Vagina (tissue), 2 donors: ENCODE data around the gene SBDS. TPM values are rescaled to one million over a fixed set of nuclear protein-coding genes. Genes with fewer than 3 reads are reported as not detected.

ENCODE experiments used
- DNase-seq, 2 donors: peaks; one replicate each; pipeline ENCODE4 v3.0.0-alpha.2; 2017; ENCODE audit errors: extremely low spot score in 2 of 2
- H3K27ac ChIP-seq: fragments of 200-600 bp; sonication (generic); one replicate; pipeline ENCODE4 v1.5.1; 2019
- H3K27me3 ChIP-seq: fragments of 200-600 bp; sonication (generic); one replicate; pipeline ENCODE4 v1.5.1; 2019
- H3K36me3 ChIP-seq, 2 donors: fragments of 200-600 bp; sonication (generic); one replicate each; pipeline ENCODE4 v1.5.1; 2017 to 2019
- H3K4me1 ChIP-seq: fragments of 200-600 bp; sonication (generic); one replicate; pipeline ENCODE4 v1.5.1; 2019
- H3K4me3 ChIP-seq, 2 donors: fragments of 200-600 bp; sonication (generic); 1 replicate in 1 of 2; 2 replicates in 1 of 2; pipeline ENCODE4 v1.5.1; 2016 to 2019
- H3K9me3 ChIP-seq: fragments of 200-600 bp; sonication (generic); one replicate; pipeline ENCODE4 v1.5.1; 2019
- CTCF ChIP-seq, 3 experiments: fragments of 450-650 bp in 2 of 3; fragments of 200-600 bp in 1 of 3; sonication (generic) in 1 of 3; IDR thresholded peaks; one replicate each; pipeline ENCODE4 v1.5.1; 2017 to 2019; ENCODE audit warnings: antibody characterized with exemption in 3 of 3, mild to moderate bottlenecking in 2 of 3, moderate library complexity in 2 of 3
- POLR2A ChIP-seq, 2 donors: fragments of 450-650 bp; IDR thresholded peaks; one replicate each; pipeline ENCODE4 v1.6.1; 2017; ENCODE audit warnings: antibody characterized with exemption in 2 of 2, mild to moderate bottlenecking in 2 of 2, moderate library complexity in 2 of 2
- POLR2AphosphoS5 ChIP-seq, 2 donors: sonication (generic); formaldehyde crosslinking; IDR thresholded peaks; one replicate each; pipeline ENCODE4 v1.9.0; 2017; ENCODE audit warnings: antibody characterized with exemption in 2 of 2, mild to moderate bottlenecking in 2 of 2, low read depth in 1 of 2; ENCODE audit not compliant: insufficient read depth in 1 of 2
- intact Hi-C: fragments of 100-400 bp; cut with DNase I; formaldehyde crosslinking; loops from one replicate; pipeline ENCODE4 v1.15.1; 2023
- total RNA-seq: library from RNA; depleted of rRNA; stranded (reverse); fragments of >200 nt; gene quantifications from one replicate; pipeline ENCODE4 v1.2.3, GENCODE V29; 2016

The SBDS gene
- total RNA-seq, 1 donor from 2014 or later = 79.8 TPM

- no peak for TF ChIP-seq POLR2A (IDR thresholded peaks at IDR 0.05)
- TF ChIP-seq CTCF (IDR thresholded peaks at IDR 0.05) = no peak
- TF ChIP-seq POLR2AphosphoS5 (IDR thresholded peaks at IDR 0.05; ENCODE audit: insufficient read depth in 1 of 2, low read depth in 1 of 2) = no peak
- DNase-seq = no peak
- no peaks in the 10 kb centered on the region for H3K4me1 ChIP-seq
- H3K27ac ChIP-seq = no peak overlapping the region
- intact Hi-C loops = no loop called here
- no peaks in the 10 kb centered on the region for H3K9me3 ChIP-seq
- H3K4me3 ChIP-seq = no peak overlapping the region
- H3K27me3 ChIP-seq = no peaks in the 10 kb centered on the region
- peaks cover 0 to 81% of the 10 kb centered on the region in 2 donors for H3K36me3 ChIP-seq
Observed at GRCh38 chr7:66952343-66953043, 42.9 kb downstream of the SBDS start.

GRCh38 chr7:66950763-66951162 is 44.6 kb downstream of the SBDS start:
- Histone ChIP-seq H3K36me3 (peaks cover 0 to 72% of the 10 kb centered on the region in 2 donors), H3K27ac (no peak overlapping the region), H3K27me3 (no peaks in the 10 kb centered on the region), H3K4me1 (no peaks in the 10 kb centered on the region), H3K9me3 (no peaks in the 10 kb centered on the region), H3K4me3 (no peak overlapping the region)
- no peak for DNase-seq
- intact Hi-C loops = no loop called here
- no peak for TF ChIP-seq POLR2A (IDR thresholded peaks at IDR 0.05)
- no peak for TF ChIP-seq CTCF (IDR thresholded peaks at IDR 0.05)
- no peak for TF ChIP-seq POLR2AphosphoS5 (IDR thresholded peaks at IDR 0.05; ENCODE audit: insufficient read depth in 1 of 2, low read depth in 1 of 2)

- intact Hi-C loops = no loop called here
Observed at GRCh38 chr7:66950311-66950710, 45.1 kb downstream of the SBDS start.

GRCh38 chr7:66948480-66949109 is 46.8 kb downstream of the SBDS start:
- Histone ChIP-seq H3K27ac (no peak overlapping the region), H3K4me3 (no peak overlapping the region), H3K9me3 (no peaks in the 10 kb centered on the region), H3K27me3 (no peaks in the 10 kb centered on the region), H3K36me3 (peaks cover 0 to 66% of the 10 kb centered on the region in 2 donors), H3K4me1 (no peaks in the 10 kb centered on the region)
- intact Hi-C loops = no loop called here
- DNase-seq = no peak
- no peak for TF ChIP-seq CTCF (IDR thresholded peaks at IDR 0.05)
- no peak for TF ChIP-seq POLR2AphosphoS5 (IDR thresholded peaks at IDR 0.05; ENCODE audit: insufficient read depth in 1 of 2, low read depth in 1 of 2)
- TF ChIP-seq POLR2A (IDR thresholded peaks at IDR 0.05) = no peak

More at GRCh38 chr7:66950311-66950710, 45.1 kb downstream of the SBDS start:
- Histone ChIP-seq H3K27ac (no peak overlapping the region), H3K4me3 (no peak overlapping the region), H3K9me3 (no peaks in the 10 kb centered on the region), H3K4me1 (no peaks in the 10 kb centered on the region), H3K27me3 (no peaks in the 10 kb centered on the region), H3K36me3 (peaks cover 0 to 72% of the 10 kb centered on the region in 2 donors)
- no peak for TF ChIP-seq POLR2AphosphoS5 (IDR thresholded peaks at IDR 0.05; ENCODE audit: insufficient read depth in 1 of 2, low read depth in 1 of 2)
- no peak for TF ChIP-seq POLR2A (IDR thresholded peaks at IDR 0.05)
- TF ChIP-seq CTCF (IDR thresholded peaks at IDR 0.05) = no peak
- no peak for DNase-seq

- Histone ChIP-seq H3K27me3 (no peaks in the 10 kb centered on the region), H3K4me3 (no peak overlapping the region), H3K36me3 (peaks cover 0 to 61% of the 10 kb centered on the region in 2 donors), H3K9me3 (no peaks in the 10 kb centered on the region), H3K27ac (no peak overlapping the region), H3K4me1 (no peaks in the 10 kb centered on the region)
- DNase-seq = no peak
- intact Hi-C loops = no loop called here
- no peak for TF ChIP-seq POLR2AphosphoS5 (IDR thresholded peaks at IDR 0.05; ENCODE audit: insufficient read depth in 1 of 2, low read depth in 1 of 2)
- TF ChIP-seq CTCF (IDR thresholded peaks at IDR 0.05) = no peak
- no peak for TF ChIP-seq POLR2A (IDR thresholded peaks at IDR 0.05)
Observed at GRCh38 chr7:66946545-66946944, 48.8 kb downstream of the SBDS start.
